C4-2B (cell line): ENCODE results near the gene TSPAN14.

Experiments used
- H3K27ac ChIP-seq: fragments of 450-650 bp; 2 replicates; pipeline ENCODE4 v1.5.1; 2017
- ZFX ChIP-seq: fragments of 450-650 bp; IDR thresholded peaks from 2 replicates; pipeline ENCODE4 v1.6.1; 2017
- TF ChIP-seq, protein P1 (sequence below): fragments of 450-650 bp; conservative IDR thresholded peaks from 2 replicates; pipeline ENCODE4 v1.5.1; 2017; ENCODE audit warnings: mild to moderate bottlenecking

The TSPAN14 gene

DNA sequence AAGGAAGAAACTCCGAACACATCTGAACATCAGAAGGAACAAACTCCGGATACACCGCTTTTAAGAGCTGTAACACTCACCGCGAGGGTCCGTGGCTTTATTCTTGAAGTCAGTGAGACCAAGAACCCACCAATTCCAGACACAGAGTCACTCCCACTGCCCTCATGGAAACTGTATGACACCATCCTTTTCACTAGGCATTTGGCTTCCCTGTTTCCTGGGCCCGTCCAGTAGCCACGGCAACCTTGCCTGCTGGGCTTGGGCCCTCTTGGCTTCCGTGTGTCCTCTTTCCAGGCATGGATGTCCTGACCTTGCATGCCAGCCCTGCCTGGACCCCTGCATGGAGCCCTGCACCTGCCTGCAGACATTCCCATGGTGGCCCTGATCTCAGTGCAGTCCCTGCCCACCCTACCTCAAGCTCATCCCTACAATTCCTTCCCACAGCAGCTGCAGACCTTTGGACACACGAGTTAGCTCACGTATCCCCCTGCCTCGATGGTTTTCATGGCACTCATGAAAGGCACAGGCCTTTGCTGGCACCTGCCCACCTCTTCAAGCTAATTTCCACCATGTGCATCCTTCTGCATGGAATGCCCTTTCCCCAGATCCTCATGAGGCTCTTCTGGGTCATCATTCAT lies 90.3 kb downstream of the TSPAN14 start:
- TF ChIP-seq, protein P1, sequence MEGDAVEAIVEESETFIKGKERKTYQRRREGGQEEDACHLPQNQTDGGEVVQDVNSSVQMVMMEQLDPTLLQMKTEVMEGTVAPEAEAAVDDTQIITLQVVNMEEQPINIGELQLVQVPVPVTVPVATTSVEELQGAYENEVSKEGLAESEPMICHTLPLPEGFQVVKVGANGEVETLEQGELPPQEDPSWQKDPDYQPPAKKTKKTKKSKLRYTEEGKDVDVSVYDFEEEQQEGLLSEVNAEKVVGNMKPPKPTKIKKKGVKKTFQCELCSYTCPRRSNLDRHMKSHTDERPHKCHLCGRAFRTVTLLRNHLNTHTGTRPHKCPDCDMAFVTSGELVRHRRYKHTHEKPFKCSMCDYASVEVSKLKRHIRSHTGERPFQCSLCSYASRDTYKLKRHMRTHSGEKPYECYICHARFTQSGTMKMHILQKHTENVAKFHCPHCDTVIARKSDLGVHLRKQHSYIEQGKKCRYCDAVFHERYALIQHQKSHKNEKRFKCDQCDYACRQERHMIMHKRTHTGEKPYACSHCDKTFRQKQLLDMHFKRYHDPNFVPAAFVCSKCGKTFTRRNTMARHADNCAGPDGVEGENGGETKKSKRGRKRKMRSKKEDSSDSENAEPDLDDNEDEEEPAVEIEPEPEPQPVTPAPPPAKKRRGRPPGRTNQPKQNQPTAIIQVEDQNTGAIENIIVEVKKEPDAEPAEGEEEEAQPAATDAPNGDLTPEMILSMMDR: no peak
- TF ChIP-seq ZFX: no peak

DNA sequence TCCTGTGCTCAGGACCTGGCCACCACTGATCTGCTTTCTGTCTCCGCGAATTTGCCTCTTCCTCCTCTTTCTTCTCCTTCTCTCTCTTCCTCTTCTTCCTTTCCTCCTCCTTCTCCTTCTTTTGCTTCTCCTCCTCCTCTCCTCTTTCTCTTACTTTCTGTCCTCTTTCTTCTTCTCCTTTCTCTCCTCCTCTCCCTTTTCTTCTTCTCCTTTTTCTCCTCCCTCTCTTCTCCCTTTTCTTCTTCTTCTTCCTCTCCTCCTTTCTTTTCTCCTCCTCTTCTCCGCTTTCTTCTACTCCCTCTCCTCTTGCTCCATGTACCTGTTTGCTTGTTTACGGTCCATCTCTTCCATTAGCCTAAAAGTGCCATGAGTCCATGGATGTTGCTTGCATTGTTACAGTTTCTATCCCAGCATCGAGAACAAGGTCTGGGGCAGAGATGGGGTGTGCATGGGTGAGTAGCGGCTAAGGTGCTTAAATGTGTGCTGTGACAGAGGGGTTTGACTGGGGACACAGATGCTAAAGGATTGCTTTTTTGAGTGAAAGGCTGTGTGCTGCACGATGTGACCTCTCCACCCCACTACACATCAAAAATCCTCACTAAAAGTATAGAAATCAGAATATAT lies 91.3 kb downstream of the TSPAN14 start:
- H3K27ac ChIP-seq: no peak overlapping the region
- no peak for TF ChIP-seq ZFX
- TF ChIP-seq, protein P1: no peak

More for the DNA sequence above, 90.3 kb downstream of the TSPAN14 start:
- no peak overlapping the region for H3K27ac ChIP-seq

DNA sequence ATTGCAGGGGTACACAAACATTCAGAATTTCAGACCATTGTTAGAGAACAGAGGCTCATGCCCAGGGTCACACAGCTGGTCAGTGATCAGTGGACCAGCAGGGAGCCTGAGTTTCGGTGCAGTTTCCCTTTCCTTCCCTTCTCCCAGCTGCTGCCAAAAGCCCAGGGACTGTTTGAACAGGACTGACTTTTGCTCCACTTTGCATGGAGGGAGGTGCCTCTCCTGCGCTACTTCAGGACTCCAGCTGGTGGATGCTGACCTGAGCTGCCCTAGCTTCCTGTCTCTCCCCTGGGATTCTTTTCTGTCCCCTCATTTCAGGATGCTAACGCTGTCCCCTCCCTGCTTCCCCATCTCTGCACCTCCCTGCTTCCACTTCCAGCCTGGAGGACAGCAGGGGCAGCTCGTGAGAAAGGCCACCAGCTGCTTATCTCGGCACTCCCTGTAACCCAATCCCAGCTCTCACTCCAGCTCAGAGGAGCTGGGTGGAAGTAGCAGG lies 98.1 kb downstream of the TSPAN14 start:
- TF ChIP-seq, protein P1: no peak
- no peak for TF ChIP-seq ZFX
- no peak overlapping the region for H3K27ac ChIP-seq

DNA sequence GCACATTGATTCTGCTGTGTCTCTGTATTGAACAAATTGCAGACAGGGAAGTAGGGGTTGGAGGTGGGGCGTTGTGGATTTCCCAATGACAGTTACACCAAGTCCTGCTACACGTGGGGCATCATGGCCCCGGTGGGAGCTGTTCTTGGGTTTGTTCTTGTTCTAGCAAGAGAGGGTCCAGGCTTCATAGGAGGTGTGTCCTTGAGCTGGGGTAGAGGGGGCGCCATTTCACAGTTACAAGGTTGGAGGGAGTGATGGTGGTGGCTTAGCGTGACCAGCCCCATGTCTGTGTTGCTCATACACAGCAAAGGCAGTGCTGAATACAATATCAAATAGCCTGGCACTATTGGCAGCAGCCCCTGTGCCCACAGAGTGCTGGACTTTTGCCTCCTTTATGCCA lies 99.3 kb downstream of the TSPAN14 start:
- no peak overlapping the region for H3K27ac ChIP-seq
- no peak for TF ChIP-seq ZFX
- TF ChIP-seq, protein P1: no peak

DNA sequence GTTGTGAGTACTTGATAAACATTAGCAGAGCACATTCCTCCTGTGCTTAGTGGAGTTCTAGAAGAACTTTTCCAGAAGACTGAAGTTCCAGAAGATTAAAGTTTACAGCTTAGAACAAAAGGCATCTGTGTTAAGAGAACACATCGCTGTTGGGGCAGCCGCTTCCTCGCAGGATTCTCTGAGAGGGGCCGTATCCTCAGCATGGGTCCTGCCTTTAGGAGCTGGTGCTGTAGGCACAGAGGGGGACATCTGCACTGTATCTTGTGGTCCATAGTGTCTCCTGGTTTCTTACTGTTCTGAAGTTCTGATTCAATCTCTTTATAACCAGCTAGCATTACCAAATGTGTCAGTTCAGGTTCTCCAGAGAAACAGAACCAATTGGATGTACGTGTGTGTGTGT lies 99.9 kb downstream of the TSPAN14 start:
- TF ChIP-seq, protein P1: no peak
- no peak for TF ChIP-seq ZFX
- no peak overlapping the region for H3K27ac ChIP-seq

DNA sequence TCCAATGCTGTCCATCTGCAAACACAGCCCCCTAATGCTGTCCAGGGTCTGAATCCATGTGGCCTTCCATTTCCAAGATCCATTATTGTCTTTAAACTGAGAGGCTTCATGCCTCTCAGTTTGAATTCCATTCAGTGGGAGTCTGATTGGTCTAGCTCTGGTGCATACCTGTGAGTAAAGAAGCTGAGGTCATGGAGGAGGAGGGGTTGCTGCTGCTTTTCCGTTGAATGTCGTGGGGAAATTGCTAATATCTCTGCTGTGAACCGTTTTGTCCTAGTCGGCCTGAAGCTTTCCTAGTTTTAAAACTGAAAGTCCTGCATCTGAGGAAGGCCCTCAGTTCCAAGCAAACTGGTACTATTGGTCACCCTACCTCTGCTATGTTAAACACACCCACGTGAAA lies 101.3 kb downstream of the TSPAN14 start:
- TF ChIP-seq, protein P1: no peak
- no peak for TF ChIP-seq ZFX
- H3K27ac ChIP-seq: no peak overlapping the region

DNA sequence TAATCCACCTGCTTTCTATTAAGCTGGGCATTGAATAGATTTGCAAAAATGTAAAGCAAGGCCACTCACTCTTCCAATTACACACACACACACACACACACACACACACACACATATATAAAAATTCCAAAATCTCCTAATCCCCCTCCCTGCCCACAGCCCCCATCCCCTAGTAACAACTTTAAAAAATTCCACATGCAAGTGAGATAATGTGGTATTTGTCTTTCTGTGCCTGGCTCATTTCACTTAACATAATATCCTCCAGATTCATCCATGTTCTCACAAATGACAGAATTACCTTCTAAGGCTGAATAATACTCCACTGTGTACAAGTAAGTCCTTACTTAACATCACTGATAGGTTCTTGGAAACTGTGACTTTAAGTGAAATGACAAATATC lies 107.8 kb downstream of the TSPAN14 start:
- TF ChIP-seq ZFX: no peak
- TF ChIP-seq, protein P1: no peak
- no peak overlapping the region for H3K27ac ChIP-seq
